ENCODE measurements around the gene CLTA.

GRCh38 chr9:36152741-36153438, 37.8 kb upstream of the CLTA start:
- TF ChIP-seq CTCF (IDR thresholded peaks at IDR 0.05; ENCODE audit: low read length) (no peak), EZH2 (IDR thresholded peaks at IDR 0.05; ENCODE audit: borderline replicate concordance, low read length) (no peak)

Data from OCI-LY1 (cell line).